Osteoblast (primary cell): ENCODE measurements around the gene HCFC1. TPM values are rescaled to one million over a fixed set of nuclear protein-coding genes. Genes with fewer than 3 reads are reported as not detected.

ENCODE experiments used
- DNase-seq: peaks from one replicate; pipeline ENCODE4 v3.0.0; 2011; ENCODE audit warnings: low spot score, mixed read lengths; ENCODE audit not compliant: insufficient read length; ENCODE audit errors: missing footprints
- H2AFZ ChIP-seq: 2 replicates; pipeline ENCODE4 v1.6.0; 2011; ENCODE audit warnings: mild to moderate bottlenecking, low read length
- H3K27ac ChIP-seq: 2 replicates; pipeline ENCODE4 v1.5.1; 2011; ENCODE audit warnings: mild to moderate bottlenecking, low read depth, low read length, moderate library complexity
- H3K27me3 ChIP-seq: 2 replicates; pipeline ENCODE4 v1.6.0; 2012; ENCODE audit warnings: mild to moderate bottlenecking, control low read depth, inconsistent platforms, low read length, moderate library complexity; ENCODE audit not compliant: insufficient read depth
- H3K36me3 ChIP-seq: 2 replicates; pipeline ENCODE4 v1.5.1; 2011; ENCODE audit warnings: mild to moderate bottlenecking, low read length, control low read depth, moderate library complexity; ENCODE audit not compliant: insufficient read depth
- H3K4me1 ChIP-seq: 2 replicates; pipeline ENCODE4 v1.5.1; 2011; ENCODE audit warnings: mild to moderate bottlenecking, low read length, control low read depth, moderate library complexity; ENCODE audit not compliant: insufficient read depth
- H3K4me2 ChIP-seq: 2 replicates; pipeline ENCODE4 v1.6.0; 2011; ENCODE audit warnings: mild to moderate bottlenecking, low read length; ENCODE audit not compliant: insufficient read depth
- H3K4me3 ChIP-seq: fragments of 200-600 bp; sonication (generic); 3 replicates; pipeline ENCODE4 v1.5.1; 2012; ENCODE audit warnings: mild to moderate bottlenecking, low read length, inconsistent platforms; ENCODE audit not compliant: insufficient read depth
- H3K79me2 ChIP-seq: 2 replicates; pipeline ENCODE4 v1.6.0; 2012; ENCODE audit warnings: mild to moderate bottlenecking, low read length, control low read depth, inconsistent platforms; ENCODE audit not compliant: insufficient read depth
- H3K9me3 ChIP-seq: 2 replicates; pipeline ENCODE4 v1.5.1; 2011; ENCODE audit warnings: low read depth, low read length, control low read depth
- H4K20me1 ChIP-seq: 2 replicates; pipeline ENCODE4 v1.6.0; 2012; ENCODE audit warnings: mild to moderate bottlenecking, low read length, control low read depth; ENCODE audit not compliant: insufficient read depth
- total RNA-seq: library from RNA; depleted of rRNA; stranded (reverse); fragments of >200 nt; gene quantifications from 2 replicates; pipeline ENCODE4 v1.2.3, GENCODE V29; 2012
- TF ChIP-seq, protein P1 (sequence below): IDR thresholded peaks from 2 replicates; pipeline ENCODE4 v1.5.1; 2011; ENCODE audit warnings: mild to moderate bottlenecking, low read depth, low read length, moderate library complexity; ENCODE audit errors: extremely low read depth

The HCFC1 gene
- total RNA-seq, 1 donor = 24.6 TPM

DNA sequence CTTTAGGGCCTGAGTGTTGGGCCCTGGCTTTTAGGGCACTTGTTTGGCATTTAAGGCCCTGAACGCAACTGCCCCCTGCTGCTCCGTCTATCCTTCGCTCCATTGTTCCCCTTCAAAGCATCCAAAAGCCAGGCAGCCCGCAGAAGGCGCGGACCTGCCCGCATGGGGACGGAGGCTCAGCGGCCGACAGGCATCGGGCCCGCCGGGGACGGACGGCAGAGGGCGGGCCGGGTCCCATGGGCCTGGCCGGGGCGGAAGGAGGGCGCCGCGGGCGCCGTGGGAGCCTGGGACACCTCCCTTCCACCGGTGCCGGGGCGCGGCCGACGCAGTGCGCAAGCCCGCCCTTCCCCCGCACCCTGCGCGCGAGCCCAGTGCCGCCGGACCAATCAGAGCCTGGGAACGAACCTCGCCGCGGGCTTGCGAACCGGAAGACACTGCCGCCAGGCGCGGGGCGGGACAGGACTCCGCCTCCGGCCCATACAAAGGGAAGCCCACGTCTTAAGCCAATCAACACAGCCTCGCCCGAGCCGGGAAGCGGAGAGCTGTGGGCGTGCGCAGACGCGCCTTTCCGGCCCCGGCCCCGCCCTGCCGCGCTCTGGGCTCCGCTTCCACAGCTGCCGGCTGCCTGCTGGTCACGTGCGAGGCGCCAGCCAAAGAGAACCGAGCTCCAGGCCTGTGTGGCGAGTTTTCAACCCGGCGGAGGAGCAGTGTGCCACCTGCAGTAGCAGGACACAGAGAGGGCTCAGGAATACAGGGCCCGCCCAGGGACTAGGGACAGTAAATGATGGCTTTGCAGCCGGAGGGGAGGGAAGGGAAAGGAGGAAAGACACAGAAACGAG lies 43.5 kb downstream of the HCFC1 start:
- TF ChIP-seq, protein P1, sequence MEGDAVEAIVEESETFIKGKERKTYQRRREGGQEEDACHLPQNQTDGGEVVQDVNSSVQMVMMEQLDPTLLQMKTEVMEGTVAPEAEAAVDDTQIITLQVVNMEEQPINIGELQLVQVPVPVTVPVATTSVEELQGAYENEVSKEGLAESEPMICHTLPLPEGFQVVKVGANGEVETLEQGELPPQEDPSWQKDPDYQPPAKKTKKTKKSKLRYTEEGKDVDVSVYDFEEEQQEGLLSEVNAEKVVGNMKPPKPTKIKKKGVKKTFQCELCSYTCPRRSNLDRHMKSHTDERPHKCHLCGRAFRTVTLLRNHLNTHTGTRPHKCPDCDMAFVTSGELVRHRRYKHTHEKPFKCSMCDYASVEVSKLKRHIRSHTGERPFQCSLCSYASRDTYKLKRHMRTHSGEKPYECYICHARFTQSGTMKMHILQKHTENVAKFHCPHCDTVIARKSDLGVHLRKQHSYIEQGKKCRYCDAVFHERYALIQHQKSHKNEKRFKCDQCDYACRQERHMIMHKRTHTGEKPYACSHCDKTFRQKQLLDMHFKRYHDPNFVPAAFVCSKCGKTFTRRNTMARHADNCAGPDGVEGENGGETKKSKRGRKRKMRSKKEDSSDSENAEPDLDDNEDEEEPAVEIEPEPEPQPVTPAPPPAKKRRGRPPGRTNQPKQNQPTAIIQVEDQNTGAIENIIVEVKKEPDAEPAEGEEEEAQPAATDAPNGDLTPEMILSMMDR = peak; percentile 16
- Histone ChIP-seq H2AFZ (peak overlapping the region; percentile 61), H4K20me1 (peaks cover 35% of the 10 kb centered on the region), H3K27ac (peak overlapping the region; percentile 78), H3K9me3 (no peaks in the 10 kb centered on the region), H3K27me3 (peaks cover 6% of the 10 kb centered on the region), H3K4me3 (peak overlapping the region; percentile 76), H3K4me1 (peaks cover 2% of the 10 kb centered on the region), H3K79me2 (peaks cover 23% of the 10 kb centered on the region), H3K36me3 (peaks cover 22% of the 10 kb centered on the region), H3K4me2 (peak overlapping the region; percentile 71)
- DNase-seq = peak; percentile 100

DNA sequence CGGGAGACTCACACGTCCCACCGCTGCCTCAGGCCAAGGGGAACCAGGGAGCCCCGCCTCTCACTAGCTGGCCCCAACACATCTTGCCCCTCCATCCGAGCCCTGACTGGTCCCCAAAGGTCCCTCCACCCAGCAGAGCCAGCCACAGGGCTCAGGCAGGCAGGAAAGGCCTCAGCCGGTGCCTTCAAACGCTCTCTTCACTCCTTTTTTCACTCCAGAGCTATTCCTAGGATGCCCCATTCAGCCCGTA lies 44.0 kb downstream of the HCFC1 start:
- TF ChIP-seq, protein P1 = no peak

DNA sequence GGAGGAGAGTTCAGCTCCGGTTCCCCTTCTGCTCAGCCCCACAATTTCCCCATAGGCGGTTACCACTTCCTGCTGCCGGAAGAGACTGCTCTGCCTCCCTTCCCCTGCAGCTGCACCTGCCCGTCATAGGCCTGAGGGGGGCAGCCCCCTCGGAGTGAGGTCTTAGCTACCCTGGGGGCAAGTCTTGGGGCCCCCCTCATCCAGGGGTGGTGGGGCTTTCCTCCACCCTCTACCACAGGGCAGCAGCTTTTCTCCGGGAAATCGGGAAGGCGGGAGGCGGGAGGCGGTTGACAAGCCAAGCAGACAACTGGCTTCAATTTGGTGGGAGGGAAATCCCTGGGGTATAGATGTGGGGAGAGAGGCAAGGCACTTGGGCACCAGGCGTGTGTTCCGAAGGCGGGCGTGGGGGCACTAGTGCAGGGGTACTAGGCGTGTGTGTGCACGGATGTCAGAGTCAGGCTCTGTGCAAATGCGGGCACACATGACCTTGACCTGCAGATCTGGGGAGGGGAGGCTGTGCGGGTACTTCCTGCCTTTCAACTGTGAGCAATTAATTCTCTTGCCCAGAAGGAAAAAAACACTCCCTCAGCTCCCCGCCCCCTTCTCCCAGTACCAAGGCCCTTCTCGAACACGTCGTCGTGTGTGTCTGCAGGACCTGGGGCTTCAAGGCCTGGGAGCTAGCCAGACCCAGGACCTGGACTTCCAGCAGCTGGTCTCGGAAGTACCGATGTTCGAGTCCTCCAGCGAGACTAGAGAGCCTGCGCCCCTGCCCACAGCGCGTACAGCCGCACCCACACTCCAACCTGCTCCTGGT lies 44.6 kb downstream of the HCFC1 start:
- Histone ChIP-seq H3K4me2 (peak overlapping the region; percentile 71), H3K36me3 (peaks cover 18% of the 10 kb centered on the region), H3K4me1 (peaks cover 2% of the 10 kb centered on the region), H3K27me3 (peaks cover 6% of the 10 kb centered on the region), H3K9me3 (no peaks in the 10 kb centered on the region), H3K79me2 (peaks cover 13% of the 10 kb centered on the region), H4K20me1 (peaks cover 25% of the 10 kb centered on the region), H3K27ac (peak overlapping the region; percentile 78), H2AFZ (peak overlapping the region; percentile 61), H3K4me3 (peak overlapping the region; percentile 76)
- TF ChIP-seq, protein P1 = no peak
- peak; percentile 79 for DNase-seq

More for the DNA sequence above, 44.0 kb downstream of the HCFC1 start:
- H3K27me3 ChIP-seq = peaks cover 6% of the 10 kb centered on the region
- H3K79me2 ChIP-seq = peaks cover 18% of the 10 kb centered on the region
- peak overlapping the region; percentile 61 for H2AFZ ChIP-seq
- H4K20me1 ChIP-seq = peaks cover 30% of the 10 kb centered on the region
- peak overlapping the region; percentile 78 for H3K27ac ChIP-seq
- no peak for DNase-seq
- peaks cover 22% of the 10 kb centered on the region for H3K36me3 ChIP-seq
- H3K9me3 ChIP-seq = no peaks in the 10 kb centered on the region
- peak overlapping the region; percentile 76 for H3K4me3 ChIP-seq
- H3K4me2 ChIP-seq = peak overlapping the region; percentile 71
- H3K4me1 ChIP-seq = peaks cover 2% of the 10 kb centered on the region

DNA sequence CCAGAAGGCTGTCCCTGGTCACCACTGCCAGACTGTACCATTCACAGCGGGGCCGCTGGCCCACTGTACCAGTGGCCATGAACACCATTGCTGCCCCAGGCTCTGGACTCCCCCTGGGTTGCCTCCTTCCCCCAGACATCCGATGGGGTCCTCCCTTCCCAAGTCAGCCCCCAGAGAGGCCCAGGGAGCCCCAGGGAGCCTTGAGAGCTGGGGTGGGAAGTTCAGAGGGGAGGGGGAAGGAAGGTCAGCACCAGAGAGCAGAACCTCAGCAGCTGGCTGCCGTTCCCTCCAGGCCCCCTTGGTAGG lies 45.1 kb downstream of the HCFC1 start:
- TF ChIP-seq, protein P1 = no peak
- peaks cover 6% of the 10 kb centered on the region for H3K27me3 ChIP-seq
- no peak overlapping the region for H3K27ac ChIP-seq
- peaks cover 20% of the 10 kb centered on the region for H4K20me1 ChIP-seq
- no peak overlapping the region for H2AFZ ChIP-seq
- DNase-seq = no peak
- peaks cover 2% of the 10 kb centered on the region for H3K4me1 ChIP-seq
- H3K9me3 ChIP-seq = no peaks in the 10 kb centered on the region
- H3K36me3 ChIP-seq = peaks cover 13% of the 10 kb centered on the region
- H3K4me2 ChIP-seq = peak overlapping the region; percentile 71
- no peak overlapping the region for H3K4me3 ChIP-seq
- H3K79me2 ChIP-seq = peaks cover 7% of the 10 kb centered on the region
